ENCODE data around the gene ABHD2. TPM values are rescaled to one million over a fixed set of nuclear protein-coding genes. Genes with fewer than 3 reads are reported as not detected.

Gene ABHD2, protein sequence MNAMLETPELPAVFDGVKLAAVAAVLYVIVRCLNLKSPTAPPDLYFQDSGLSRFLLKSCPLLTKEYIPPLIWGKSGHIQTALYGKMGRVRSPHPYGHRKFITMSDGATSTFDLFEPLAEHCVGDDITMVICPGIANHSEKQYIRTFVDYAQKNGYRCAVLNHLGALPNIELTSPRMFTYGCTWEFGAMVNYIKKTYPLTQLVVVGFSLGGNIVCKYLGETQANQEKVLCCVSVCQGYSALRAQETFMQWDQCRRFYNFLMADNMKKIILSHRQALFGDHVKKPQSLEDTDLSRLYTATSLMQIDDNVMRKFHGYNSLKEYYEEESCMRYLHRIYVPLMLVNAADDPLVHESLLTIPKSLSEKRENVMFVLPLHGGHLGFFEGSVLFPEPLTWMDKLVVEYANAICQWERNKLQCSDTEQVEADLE
- total RNA-seq (2021) (26.2 to 29.7 TPM (median 29.5 TPM) in 3 replicates), Bru-seq, nascent RNA (percentile 64 among the genes with signal in this experiment)
- long read RNA-seq, experiment 1, full-length matches to known transcripts = 28 of 65 reads
- long read RNA-seq, experiment 1, partial matches to known transcripts = 3 of 65 reads
- long read RNA-seq, experiment 1, other reads (novel, unspliced or antisense) = 34 of 65 reads
- long read RNA-seq, experiment 2, full-length matches to known transcripts = 4 of 41 reads
- long read RNA-seq, experiment 2, partial matches to known transcripts = 5 of 41 reads
- long read RNA-seq, experiment 2, other reads (novel, unspliced or antisense) = 32 of 41 reads
- long read RNA-seq, experiment 3, full-length matches to known transcripts = 20 of 22 reads
- long read RNA-seq, experiment 3, partial matches to known transcripts = 2 of 22 reads
- long read RNA-seq, experiment 3, other reads (novel, unspliced or antisense) = 0 of 22 reads

DNA sequence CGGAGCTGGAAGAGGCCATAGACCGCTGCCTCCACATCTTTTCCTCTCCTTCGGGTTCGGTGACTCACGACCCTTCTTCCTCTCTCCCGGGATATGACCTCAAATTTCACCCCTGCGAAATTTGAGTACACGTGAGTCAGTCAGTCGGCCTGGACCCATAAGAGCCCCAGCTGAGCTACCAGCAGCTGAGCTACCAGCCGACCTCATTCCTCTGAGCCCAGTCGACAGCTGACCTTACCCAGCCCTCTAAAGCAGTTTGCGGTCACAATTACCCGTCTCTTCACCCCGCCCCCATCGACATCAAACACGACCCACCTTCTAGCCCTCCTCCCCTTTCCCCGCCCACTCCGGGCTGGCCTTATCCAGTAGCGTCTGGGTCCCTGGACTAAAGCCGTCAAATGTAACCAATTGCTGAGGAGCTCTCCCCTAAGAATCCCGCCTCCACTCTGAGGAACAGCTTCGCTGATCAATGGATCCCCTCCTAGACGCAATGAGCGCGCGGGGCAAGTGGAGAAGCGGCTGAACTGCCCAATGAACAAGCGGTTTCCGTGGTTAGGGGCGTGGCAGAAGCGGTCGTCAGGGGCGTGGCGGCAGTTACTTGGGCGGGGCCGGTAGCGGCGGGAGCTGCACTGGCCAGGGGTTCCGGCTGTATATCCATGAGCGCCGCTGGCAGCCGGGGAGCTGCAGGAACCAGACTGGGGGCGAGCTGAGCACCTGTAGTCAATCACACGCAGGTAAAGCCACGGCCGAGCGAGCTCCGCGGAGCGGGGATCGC lies at the start of gene ABHD2:
ABHD2 (plus strand) TSS at position 627 of the 775 bp plus-strand sequence. CDS start 27,872 bp downstream, outside the sequence.
- no peaks in the 10 kb centered on the region for H3K36me3 Mint-ChIP-seq
- ChIA-PET CTCF (interaction anchor here (0.6 to 4.3 kb wide), 30 partner anchors 8 to 216 kb away, joined by 3 to 37 read pairs (median 4); partner anchors contain the start of gene FANCI), POLR2A (interaction anchor here (0.5 to 2.0 kb wide), 12 partner anchors 10 to 193 kb away, joined by 3 to 15 read pairs (median 4); partner anchors contain the start of genes FANCI, HAPLN3 and MFGE8)
- TF ChIP-seq NFYB (CRISPR knock-in tag; conservative IDR thresholded peaks at IDR 0.05; ENCODE audit: low read depth) (peak; percentile 96), ZNF232 (CRISPR knock-in tag; IDR thresholded peaks at IDR 0.05) (0 out of 2 replicates have a peak, but pooled peaks have one; percentile 8), ETV6 (CRISPR knock-in tag; IDR thresholded peaks at IDR 0.05) (no peak), TEAD1 (CRISPR knock-in tag; IDR thresholded peaks at IDR 0.05) (no peak), SP1 (CRISPR knock-in tag; conservative IDR thresholded peaks at IDR 0.05) (peak; percentile 100), JUN (CRISPR knock-in tag; IDR thresholded peaks at IDR 0.05) (no peak), CREM (CRISPR knock-in tag; IDR thresholded peaks at IDR 0.05) (peak; percentile 6; the same call in 1 of the 2 replicates), FOXJ3 (CRISPR knock-in tag; IDR thresholded peaks at IDR 0.05; ENCODE audit: borderline replicate concordance) (no peak)
- TF ChIP-seq, protein P1, sequence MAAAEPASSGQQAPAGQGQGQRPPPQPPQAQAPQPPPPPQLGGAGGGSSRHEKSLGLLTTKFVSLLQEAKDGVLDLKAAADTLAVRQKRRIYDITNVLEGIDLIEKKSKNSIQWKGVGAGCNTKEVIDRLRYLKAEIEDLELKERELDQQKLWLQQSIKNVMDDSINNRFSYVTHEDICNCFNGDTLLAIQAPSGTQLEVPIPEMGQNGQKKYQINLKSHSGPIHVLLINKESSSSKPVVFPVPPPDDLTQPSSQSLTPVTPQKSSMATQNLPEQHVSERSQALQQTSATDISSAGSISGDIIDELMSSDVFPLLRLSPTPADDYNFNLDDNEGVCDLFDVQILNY (CRISPR knock-in tag; IDR thresholded peaks at IDR 0.05) = 0 out of 2 replicates have a peak, but pooled peaks have one; percentile 50
- TF ChIP-seq, protein P2, sequence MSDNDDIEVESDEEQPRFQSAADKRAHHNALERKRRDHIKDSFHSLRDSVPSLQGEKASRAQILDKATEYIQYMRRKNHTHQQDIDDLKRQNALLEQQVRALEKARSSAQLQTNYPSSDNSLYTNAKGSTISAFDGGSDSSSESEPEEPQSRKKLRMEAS (CRISPR knock-in tag; IDR thresholded peaks at IDR 0.05) = no peak
- TF ChIP-seq, protein P3, sequence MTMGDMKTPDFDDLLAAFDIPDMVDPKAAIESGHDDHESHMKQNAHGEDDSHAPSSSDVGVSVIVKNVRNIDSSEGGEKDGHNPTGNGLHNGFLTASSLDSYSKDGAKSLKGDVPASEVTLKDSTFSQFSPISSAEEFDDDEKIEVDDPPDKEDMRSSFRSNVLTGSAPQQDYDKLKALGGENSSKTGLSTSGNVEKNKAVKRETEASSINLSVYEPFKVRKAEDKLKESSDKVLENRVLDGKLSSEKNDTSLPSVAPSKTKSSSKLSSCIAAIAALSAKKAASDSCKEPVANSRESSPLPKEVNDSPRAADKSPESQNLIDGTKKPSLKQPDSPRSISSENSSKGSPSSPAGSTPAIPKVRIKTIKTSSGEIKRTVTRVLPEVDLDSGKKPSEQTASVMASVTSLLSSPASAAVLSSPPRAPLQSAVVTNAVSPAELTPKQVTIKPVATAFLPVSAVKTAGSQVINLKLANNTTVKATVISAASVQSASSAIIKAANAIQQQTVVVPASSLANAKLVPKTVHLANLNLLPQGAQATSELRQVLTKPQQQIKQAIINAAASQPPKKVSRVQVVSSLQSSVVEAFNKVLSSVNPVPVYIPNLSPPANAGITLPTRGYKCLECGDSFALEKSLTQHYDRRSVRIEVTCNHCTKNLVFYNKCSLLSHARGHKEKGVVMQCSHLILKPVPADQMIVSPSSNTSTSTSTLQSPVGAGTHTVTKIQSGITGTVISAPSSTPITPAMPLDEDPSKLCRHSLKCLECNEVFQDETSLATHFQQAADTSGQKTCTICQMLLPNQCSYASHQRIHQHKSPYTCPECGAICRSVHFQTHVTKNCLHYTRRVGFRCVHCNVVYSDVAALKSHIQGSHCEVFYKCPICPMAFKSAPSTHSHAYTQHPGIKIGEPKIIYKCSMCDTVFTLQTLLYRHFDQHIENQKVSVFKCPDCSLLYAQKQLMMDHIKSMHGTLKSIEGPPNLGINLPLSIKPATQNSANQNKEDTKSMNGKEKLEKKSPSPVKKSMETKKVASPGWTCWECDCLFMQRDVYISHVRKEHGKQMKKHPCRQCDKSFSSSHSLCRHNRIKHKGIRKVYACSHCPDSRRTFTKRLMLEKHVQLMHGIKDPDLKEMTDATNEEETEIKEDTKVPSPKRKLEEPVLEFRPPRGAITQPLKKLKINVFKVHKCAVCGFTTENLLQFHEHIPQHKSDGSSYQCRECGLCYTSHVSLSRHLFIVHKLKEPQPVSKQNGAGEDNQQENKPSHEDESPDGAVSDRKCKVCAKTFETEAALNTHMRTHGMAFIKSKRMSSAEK (CRISPR knock-in tag; IDR thresholded peaks at IDR 0.05; ENCODE audit: borderline replicate concordance) = no peak
- H3K27me3 Mint-ChIP-seq (ENCODE audit: low read depth) = no peaks in the 10 kb centered on the region
- no peak within 1 kb of the TSS for H3K27ac Mint-ChIP-seq
- no peak within 1 kb of the TSS for H3K4me3 Mint-ChIP-seq
- H3K4me1 Mint-ChIP-seq = peaks cover 36% of the 10 kb centered on the region
- no peaks in the 10 kb centered on the region for H3K9me3 Mint-ChIP-seq
- peak; percentile 99 for ATAC-seq
- DNase-seq (ENCODE audit: low spot score) = peak; percentile 99

DNA sequence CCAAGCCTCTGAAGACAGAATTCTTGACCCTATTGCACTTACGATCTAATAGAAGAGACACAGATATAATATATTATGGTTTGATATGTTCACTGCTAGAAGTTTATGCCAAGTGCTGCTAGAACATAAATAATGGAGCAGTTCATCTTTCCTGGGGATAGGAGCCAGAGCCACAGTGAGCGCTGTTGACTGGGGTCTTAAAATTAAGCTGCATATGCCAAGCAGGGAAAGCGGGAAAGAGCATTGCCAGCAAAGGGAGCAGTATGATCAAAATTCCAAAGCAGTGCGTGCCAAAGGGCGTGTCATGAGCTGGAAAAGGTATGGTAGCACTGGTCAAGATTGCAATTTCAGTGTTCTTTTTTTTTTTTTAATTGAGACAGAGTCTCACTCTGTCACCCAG lies 49.1 kb upstream of the ABHD2 start:
- 0 out of 2 replicates have a peak, but pooled peaks cover 2% of the 10 kb centered on the region for H3K36me3 Mint-ChIP-seq
- POLR2A ChIA-PET = no interaction called here
- H3K27me3 Mint-ChIP-seq (ENCODE audit: low read depth) = peaks cover 6% of the 10 kb centered on the region
- peaks cover 3% of the 10 kb centered on the region; the same call in 1 of the 2 replicates for H3K9me3 Mint-ChIP-seq
- no peak overlapping the region for H3K4me3 Mint-ChIP-seq
- ATAC-seq = no peak
- no peak for TF ChIP-seq ZNF121 (CRISPR knock-in tag; IDR thresholded peaks at IDR 0.05)
- no peak for TF ChIP-seq ZNF232 (CRISPR knock-in tag; IDR thresholded peaks at IDR 0.05)
- no peak for TF ChIP-seq RORB (CRISPR knock-in tag; IDR thresholded peaks at IDR 0.05)
- no peak for TF ChIP-seq TCF7 (CRISPR knock-in tag; IDR thresholded peaks at IDR 0.05; ENCODE audit: low read depth)
- TF ChIP-seq, protein P4, sequence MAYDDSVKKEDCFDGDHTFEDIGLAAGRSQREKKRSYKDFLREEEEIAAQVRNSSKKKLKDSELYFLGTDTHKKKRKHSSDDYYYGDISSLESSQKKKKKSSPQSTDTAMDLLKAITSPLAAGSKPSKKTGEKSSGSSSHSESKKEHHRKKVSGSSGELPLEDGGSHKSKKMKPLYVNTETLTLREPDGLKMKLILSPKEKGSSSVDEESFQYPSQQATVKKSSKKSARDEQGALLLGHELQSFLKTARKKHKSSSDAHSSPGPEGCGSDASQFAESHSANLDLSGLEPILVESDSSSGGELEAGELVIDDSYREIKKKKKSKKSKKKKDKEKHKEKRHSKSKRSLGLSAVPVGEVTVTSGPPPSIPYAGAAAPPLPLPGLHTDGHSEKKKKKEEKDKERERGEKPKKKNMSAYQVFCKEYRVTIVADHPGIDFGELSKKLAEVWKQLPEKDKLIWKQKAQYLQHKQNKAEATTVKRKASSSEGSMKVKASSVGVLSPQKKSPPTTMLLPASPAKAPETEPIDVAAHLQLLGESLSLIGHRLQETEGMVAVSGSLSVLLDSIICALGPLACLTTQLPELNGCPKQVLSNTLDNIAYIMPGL (CRISPR knock-in tag; IDR thresholded peaks at IDR 0.05) = no peak
- TF ChIP-seq SOX15 (CRISPR knock-in tag; IDR thresholded peaks at IDR 0.05) = no peak
- TF ChIP-seq, protein P5, sequence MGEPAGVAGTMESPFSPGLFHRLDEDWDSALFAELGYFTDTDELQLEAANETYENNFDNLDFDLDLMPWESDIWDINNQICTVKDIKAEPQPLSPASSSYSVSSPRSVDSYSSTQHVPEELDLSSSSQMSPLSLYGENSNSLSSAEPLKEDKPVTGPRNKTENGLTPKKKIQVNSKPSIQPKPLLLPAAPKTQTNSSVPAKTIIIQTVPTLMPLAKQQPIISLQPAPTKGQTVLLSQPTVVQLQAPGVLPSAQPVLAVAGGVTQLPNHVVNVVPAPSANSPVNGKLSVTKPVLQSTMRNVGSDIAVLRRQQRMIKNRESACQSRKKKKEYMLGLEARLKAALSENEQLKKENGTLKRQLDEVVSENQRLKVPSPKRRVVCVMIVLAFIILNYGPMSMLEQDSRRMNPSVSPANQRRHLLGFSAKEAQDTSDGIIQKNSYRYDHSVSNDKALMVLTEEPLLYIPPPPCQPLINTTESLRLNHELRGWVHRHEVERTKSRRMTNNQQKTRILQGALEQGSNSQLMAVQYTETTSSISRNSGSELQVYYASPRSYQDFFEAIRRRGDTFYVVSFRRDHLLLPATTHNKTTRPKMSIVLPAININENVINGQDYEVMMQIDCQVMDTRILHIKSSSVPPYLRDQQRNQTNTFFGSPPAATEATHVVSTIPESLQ (CRISPR knock-in tag; IDR thresholded peaks at IDR 0.05) = no peak
- TF ChIP-seq CREB1 (CRISPR knock-in tag; IDR thresholded peaks at IDR 0.05) = no peak
- H3K4me1 Mint-ChIP-seq = peaks cover 8% of the 10 kb centered on the region
- H3K27ac Mint-ChIP-seq = no peak overlapping the region
- no peak for DNase-seq (ENCODE audit: low spot score)
- CTCF ChIA-PET = interaction anchor here (0.6 to 2.3 kb wide), 9 partner anchors 9 to 160 kb away, joined by 3 to 10 read pairs (median 4); partner anchors contain the start of gene ABHD2
